ENCODE data around the gene LRP3. TPM values are rescaled to one million over a fixed set of nuclear protein-coding genes. Genes with fewer than 3 reads are reported as not detected.
"Not testable (repeated sequence)": the region's sequence is repeated elsewhere in the genome, so short reads cannot be mapped to it uniquely, and the experiment has no call there.

The LRP3 gene
- total and polyA plus RNA-seq, 9 donors = 18.0 to 31.1 (median 22.5) TPM

- H3K4me1 ChIP-seq (ENCODE audit: control insufficient read depth, insufficient read depth, low read length) = peaks cover 25% of the 10 kb centered on the region
- H3K27ac ChIP-seq (ENCODE audit: low read length) = no peak overlapping the region
- no peaks in the 10 kb centered on the region for H3K27me3 ChIP-seq (ENCODE audit: control insufficient read depth, insufficient read depth, low read length)
- WGBS (ENCODE audit: insufficient coverage) = 89% methylated on average over 9 of the region's 10 CpGs
- H3K9me3 ChIP-seq (replicated peaks; ENCODE audit: control insufficient read depth, low read depth, low read length) = no peaks in the 10 kb centered on the region
- no peak overlapping the region for H3K4me3 ChIP-seq (ENCODE audit: low read length)
- DNase-seq = no peak
- no peaks in the 10 kb centered on the region for H3K36me3 ChIP-seq (ENCODE audit: control insufficient read depth, insufficient read depth, low read length)
These were observed 18.9 kb upstream of the LRP3 start for GRCh38 chr19:33175156-33175782.

GRCh38 chr19:33175886-33176669 lies 18.1 kb upstream of the LRP3 start:
- peak; percentile 67 for DNase-seq
- H3K36me3 ChIP-seq (ENCODE audit: control insufficient read depth, insufficient read depth, low read length) = no peaks in the 10 kb centered on the region
- peak overlapping the region; percentile 83 for H3K4me3 ChIP-seq (ENCODE audit: low read length)
- H3K27ac ChIP-seq (ENCODE audit: low read length) = peak overlapping the region; percentile 92
- 5% methylated on average over 21 of the region's 25 CpGs for WGBS (ENCODE audit: insufficient coverage)
- H3K4me1 ChIP-seq (ENCODE audit: control insufficient read depth, insufficient read depth, low read length) = peaks cover 25% of the 10 kb centered on the region
- no peaks in the 10 kb centered on the region for H3K27me3 ChIP-seq (ENCODE audit: control insufficient read depth, insufficient read depth, low read length)
- no peaks in the 10 kb centered on the region for H3K9me3 ChIP-seq (replicated peaks; ENCODE audit: control insufficient read depth, low read depth, low read length)

DNA sequence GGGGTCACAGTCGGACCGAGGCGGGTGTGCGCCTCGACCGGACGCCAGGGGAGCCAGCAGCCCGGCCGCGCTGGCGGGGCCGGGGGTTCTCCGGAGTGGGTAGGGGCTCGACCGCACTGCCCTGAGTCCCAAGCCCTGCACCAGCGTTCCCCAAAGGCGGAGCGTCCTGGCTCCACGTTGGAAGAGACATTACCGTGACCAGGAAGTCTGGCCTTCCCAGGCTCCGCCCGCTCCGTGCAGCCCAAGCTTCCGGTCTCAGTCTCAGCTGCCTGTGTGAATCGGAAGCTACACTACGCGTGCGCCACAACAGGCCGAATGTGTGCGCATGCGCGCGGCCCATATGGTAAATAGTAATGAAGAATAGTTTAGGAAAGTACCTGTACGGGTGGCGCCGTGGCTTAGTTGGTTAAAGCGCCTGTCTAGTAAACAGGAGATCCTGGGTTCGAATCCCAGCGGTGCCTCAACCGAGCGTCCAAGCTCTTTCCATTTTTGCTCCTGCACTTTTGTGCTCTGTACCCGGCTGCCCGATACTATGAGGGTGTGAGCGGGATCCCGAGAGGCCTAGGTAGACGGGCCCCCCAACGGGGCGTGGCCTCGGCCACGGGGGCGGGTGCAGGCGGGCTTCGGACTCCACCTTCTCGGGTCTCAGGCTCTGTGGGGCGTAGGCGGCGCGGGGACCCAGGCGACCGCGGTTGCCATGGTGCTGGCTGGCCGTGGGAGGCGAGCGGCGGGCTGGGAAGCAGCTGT lies 17.3 kb upstream of the LRP3 start:
- 1% methylated on average over 65 of the region's 65 CpGs for WGBS (ENCODE audit: insufficient coverage)
- no peaks in the 10 kb centered on the region for H3K36me3 ChIP-seq (ENCODE audit: control insufficient read depth, insufficient read depth, low read length)
- DNase-seq = peak; percentile 98
- peak overlapping the region; percentile 92 for H3K27ac ChIP-seq (ENCODE audit: low read length)
- H3K27me3 ChIP-seq (ENCODE audit: control insufficient read depth, insufficient read depth, low read length) = no peaks in the 10 kb centered on the region
- H3K9me3 ChIP-seq (replicated peaks; ENCODE audit: control insufficient read depth, low read depth, low read length) = no peaks in the 10 kb centered on the region
- H3K4me1 ChIP-seq (ENCODE audit: control insufficient read depth, insufficient read depth, low read length) = peaks cover 25% of the 10 kb centered on the region
- peak overlapping the region; percentile 83 for H3K4me3 ChIP-seq (ENCODE audit: low read length)

DNA sequence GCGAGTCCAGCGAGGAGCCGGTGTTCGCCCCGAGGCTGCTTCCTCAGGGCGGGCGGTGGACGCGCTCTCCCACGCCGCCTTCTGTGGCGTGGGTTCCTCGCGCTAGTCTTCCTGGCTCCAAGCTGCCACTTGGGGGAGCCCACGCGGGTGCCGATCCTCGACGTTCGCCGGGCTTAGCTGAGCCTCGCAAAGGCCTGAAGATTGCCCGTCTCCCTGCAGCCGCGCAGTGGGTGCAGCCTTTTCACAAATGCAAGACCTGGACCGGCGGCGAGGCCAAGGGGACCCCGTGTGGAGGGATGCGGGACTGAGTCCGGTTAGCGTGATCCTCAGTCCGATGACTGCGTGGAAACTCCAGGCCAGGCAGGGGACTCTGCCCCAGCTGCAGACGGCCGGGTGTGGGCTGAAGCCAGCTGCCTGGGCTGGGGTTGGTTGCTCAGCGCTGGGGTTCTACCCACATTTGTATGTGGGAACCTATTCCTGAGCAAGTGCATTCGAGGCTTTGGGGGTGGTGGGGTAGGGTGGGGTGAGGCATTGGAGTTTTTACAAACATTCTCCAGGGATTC lies 16.6 kb upstream of the LRP3 start:
- DNase-seq = no peak

GRCh38 chr19:33186431-33187182 lies 7.5 kb upstream of the LRP3 start:
- Histone ChIP-seq H3K36me3 (ENCODE audit: control insufficient read depth, insufficient read depth, low read length) (no peaks in the 10 kb centered on the region), H3K4me1 (ENCODE audit: control insufficient read depth, insufficient read depth, low read length) (peaks cover 2% of the 10 kb centered on the region), H3K27me3 (ENCODE audit: control insufficient read depth, insufficient read depth, low read length) (no peaks in the 10 kb centered on the region), H3K4me3 (ENCODE audit: low read length) (no peak overlapping the region), H3K9me3 (replicated peaks; ENCODE audit: control insufficient read depth, low read depth, low read length) (no peaks in the 10 kb centered on the region), H3K27ac (ENCODE audit: low read length) (no peak overlapping the region)
- DNase-seq = no peak
- WGBS (ENCODE audit: insufficient coverage) = 67% methylated on average over 1 of the region's 11 CpGs

More for the DNA sequence above, 16.6 kb upstream of the LRP3 start:
- Histone ChIP-seq H3K27ac (ENCODE audit: low read length) (peak overlapping the region; percentile 91), H3K27me3 (ENCODE audit: control insufficient read depth, insufficient read depth, low read length) (no peaks in the 10 kb centered on the region), H3K4me3 (ENCODE audit: low read length) (peak overlapping the region; percentile 83), H3K9me3 (replicated peaks; ENCODE audit: control insufficient read depth, low read depth, low read length) (no peaks in the 10 kb centered on the region), H3K36me3 (ENCODE audit: control insufficient read depth, insufficient read depth, low read length) (no peaks in the 10 kb centered on the region), H3K4me1 (ENCODE audit: control insufficient read depth, insufficient read depth, low read length) (peaks cover 25% of the 10 kb centered on the region)
- 0% methylated on average over 37 of the region's 38 CpGs for WGBS (ENCODE audit: insufficient coverage)

DNA sequence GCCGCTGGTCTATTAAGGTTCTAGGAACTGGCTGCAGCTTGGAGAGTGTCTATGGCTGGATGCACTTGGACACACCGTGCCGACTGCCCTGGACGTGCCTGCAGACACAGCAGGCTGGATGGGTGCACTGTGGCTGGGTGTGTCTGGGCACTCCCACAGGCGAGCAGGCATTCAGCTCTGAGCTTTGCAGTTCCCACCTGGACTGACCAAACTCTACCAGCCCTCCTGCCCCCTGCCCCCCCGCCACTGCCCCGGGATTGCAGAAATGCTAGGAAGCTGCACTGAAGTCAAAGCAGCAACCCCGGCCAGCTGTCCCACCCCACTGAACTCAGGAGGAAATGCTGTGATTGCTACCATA lies 7.0 kb upstream of the LRP3 start:
- peaks cover 2% of the 10 kb centered on the region for H3K27me3 ChIP-seq (ENCODE audit: control insufficient read depth, insufficient read depth, low read length)
- no peaks in the 10 kb centered on the region for H3K36me3 ChIP-seq (ENCODE audit: control insufficient read depth, insufficient read depth, low read length)
- H3K9me3 ChIP-seq (replicated peaks; ENCODE audit: control insufficient read depth, low read depth, low read length) = no peaks in the 10 kb centered on the region
- no peak overlapping the region for H3K27ac ChIP-seq (ENCODE audit: low read length)
- H3K4me1 ChIP-seq (ENCODE audit: control insufficient read depth, insufficient read depth, low read length) = peaks cover 2% of the 10 kb centered on the region
- no peak overlapping the region for H3K4me3 ChIP-seq (ENCODE audit: low read length)
- no peak for DNase-seq
- WGBS (ENCODE audit: insufficient coverage) = 40% methylated on average over 3 of the region's 8 CpGs

DNA sequence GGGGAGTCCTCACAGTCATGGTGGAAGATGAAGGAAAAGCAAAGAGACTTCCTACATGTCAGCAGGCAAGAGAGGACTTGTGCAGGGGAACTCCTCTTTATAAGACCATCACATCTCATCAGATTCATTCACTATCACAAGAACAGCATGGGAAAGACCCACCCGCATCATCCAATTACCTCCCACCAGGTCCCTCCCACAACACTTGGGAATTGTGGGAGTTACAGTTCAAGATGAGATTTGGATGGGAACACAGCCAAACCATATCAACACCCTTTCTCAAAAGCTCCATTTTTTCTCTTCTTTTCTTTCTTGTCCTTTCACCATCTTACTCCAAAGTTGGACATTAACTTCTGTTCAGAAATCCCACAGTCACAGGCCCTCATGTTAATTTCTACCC lies 4.7 kb upstream of the LRP3 start:
- DNase-seq = no peak
- Histone ChIP-seq H3K36me3 (ENCODE audit: control insufficient read depth, insufficient read depth, low read length) (no peaks in the 10 kb centered on the region), H3K27me3 (ENCODE audit: control insufficient read depth, insufficient read depth, low read length) (peaks cover 6% of the 10 kb centered on the region), H3K4me3 (ENCODE audit: low read length) (no peak overlapping the region), H3K4me1 (ENCODE audit: control insufficient read depth, insufficient read depth, low read length) (peaks cover 5% of the 10 kb centered on the region), H3K9me3 (replicated peaks; ENCODE audit: control insufficient read depth, low read depth, low read length) (no peaks in the 10 kb centered on the region), H3K27ac (ENCODE audit: low read length) (no peak overlapping the region)
- WGBS (ENCODE audit: insufficient coverage) = no CpG with 5 or more reads among the region's 1 CpG

DNA sequence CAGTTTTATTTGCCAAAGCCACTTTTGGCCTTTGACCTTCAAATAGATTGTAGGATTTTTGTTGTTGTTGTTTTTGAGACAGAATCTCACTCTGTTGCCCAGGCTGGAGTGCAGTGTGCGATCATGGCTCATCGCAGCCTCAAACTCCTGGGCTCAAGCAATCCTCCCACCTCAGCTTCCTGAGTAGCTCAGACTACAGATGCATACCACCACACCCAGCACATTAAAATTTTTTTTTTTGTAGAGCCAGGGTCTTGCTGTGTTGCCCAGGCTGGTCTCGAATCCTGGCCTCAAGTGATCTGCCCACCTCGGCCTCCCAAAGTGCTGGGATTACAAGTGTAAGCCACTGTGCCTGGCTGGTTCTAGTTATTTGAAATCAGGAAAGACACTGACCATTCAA lies 3.0 kb upstream of the LRP3 start:
- not testable (repeated sequence) for DNase-seq; H3K4me3 ChIP-seq (ENCODE audit: low read length); H3K27ac ChIP-seq (ENCODE audit: low read length); H3K9me3 ChIP-seq (replicated peaks; ENCODE audit: control insufficient read depth, low read depth, low read length); H3K36me3 ChIP-seq (ENCODE audit: control insufficient read depth, insufficient read depth, low read length); H3K27me3 ChIP-seq (ENCODE audit: control insufficient read depth, insufficient read depth, low read length)
- WGBS (ENCODE audit: insufficient coverage) = 90% methylated on average over 2 of the region's 4 CpGs
- H3K4me1 ChIP-seq (ENCODE audit: control insufficient read depth, insufficient read depth, low read length) = peaks cover 16% of the 10 kb centered on the region

DNA sequence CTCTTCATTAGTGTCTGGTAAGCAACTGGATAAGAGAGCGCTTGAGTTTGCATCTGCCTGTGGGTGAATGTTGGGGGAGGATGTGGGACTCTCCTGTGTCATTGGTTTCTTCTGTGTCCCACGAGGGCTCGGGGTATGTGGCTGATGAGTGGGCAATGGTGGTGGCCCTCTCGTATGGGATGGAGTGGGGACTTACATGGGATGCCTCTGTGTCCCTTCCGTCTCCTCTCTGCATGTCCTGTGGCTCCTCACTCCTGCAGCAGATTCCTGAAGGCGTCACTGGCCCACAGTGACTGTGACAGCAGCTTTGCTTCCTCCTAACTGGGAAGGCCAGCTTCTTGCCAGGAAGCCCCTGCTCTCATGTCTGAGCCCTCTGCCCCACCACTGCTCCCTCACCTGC lies 2.6 kb upstream of the LRP3 start:
- no peaks in the 10 kb centered on the region for H3K36me3 ChIP-seq (ENCODE audit: control insufficient read depth, insufficient read depth, low read length)
- H3K27ac ChIP-seq (ENCODE audit: low read length) = no peak overlapping the region
- H3K9me3 ChIP-seq (replicated peaks; ENCODE audit: control insufficient read depth, low read depth, low read length) = no peaks in the 10 kb centered on the region
- peaks cover 16% of the 10 kb centered on the region for H3K4me1 ChIP-seq (ENCODE audit: control insufficient read depth, insufficient read depth, low read length)
- DNase-seq = no peak
- whole genome bisulfite sequencing (ENCODE audit: insufficient coverage) = 91% methylated on average over 4 of the region's 6 CpGs
- no peak overlapping the region for H3K4me3 ChIP-seq (ENCODE audit: low read length)
- peaks cover 6% of the 10 kb centered on the region for H3K27me3 ChIP-seq (ENCODE audit: control insufficient read depth, insufficient read depth, low read length)
